ENCODE data around the gene SLC26A4. TPM values are rescaled to one million over a fixed set of nuclear protein-coding genes. Genes with fewer than 3 reads are reported as not detected.

SLC26A4 gene
- total RNA-seq, 4 donors from 2014 or later = 0.65 to 2.2 (median 0.98) TPM

DNA sequence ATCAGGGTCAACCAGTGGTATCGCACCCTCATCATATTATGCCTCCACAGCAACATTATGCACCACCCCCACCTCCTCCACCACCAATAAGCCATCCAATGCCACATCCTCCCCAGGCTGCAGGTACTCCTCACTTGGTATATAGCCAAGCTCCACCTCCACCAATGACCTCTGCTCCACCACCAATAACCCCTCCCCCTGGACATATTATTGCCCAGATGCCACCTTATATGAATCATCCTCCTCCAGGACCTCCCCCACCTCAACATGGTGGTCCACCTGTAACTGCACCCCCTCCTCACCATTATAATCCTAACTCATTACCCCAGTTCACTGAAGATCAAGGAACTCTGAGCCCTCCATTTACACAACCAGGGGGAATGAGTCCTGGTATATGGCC, 98.0 kb downstream of the SLC26A4 start:
- DNase-seq (ENCODE audit: low spot score) = no peak
- TF ChIP-seq, protein P1, sequence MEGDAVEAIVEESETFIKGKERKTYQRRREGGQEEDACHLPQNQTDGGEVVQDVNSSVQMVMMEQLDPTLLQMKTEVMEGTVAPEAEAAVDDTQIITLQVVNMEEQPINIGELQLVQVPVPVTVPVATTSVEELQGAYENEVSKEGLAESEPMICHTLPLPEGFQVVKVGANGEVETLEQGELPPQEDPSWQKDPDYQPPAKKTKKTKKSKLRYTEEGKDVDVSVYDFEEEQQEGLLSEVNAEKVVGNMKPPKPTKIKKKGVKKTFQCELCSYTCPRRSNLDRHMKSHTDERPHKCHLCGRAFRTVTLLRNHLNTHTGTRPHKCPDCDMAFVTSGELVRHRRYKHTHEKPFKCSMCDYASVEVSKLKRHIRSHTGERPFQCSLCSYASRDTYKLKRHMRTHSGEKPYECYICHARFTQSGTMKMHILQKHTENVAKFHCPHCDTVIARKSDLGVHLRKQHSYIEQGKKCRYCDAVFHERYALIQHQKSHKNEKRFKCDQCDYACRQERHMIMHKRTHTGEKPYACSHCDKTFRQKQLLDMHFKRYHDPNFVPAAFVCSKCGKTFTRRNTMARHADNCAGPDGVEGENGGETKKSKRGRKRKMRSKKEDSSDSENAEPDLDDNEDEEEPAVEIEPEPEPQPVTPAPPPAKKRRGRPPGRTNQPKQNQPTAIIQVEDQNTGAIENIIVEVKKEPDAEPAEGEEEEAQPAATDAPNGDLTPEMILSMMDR (IDR thresholded peaks at IDR 0.05) = no peak
- ATAC-seq (ENCODE audit: low FRiP score) = no peak

DNA sequence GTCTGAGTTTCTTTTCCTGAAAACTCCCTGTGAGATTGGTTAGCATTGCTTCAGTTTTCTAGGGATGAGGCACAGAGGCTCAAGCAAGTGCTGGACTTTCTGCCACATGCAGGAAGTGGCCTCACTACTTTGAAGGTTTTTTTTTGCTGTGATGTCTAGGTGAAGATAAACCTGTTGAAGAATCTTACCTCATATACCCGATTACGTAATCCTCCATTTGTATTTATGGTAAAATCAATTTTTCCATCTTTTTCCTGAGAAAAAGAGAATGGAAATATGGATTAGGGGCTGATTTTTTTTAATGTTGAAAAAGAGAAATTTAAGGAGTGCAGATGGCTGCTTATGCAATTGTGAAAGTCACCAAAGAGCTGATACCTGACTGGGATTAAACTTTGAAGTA, 106.8 kb downstream of the SLC26A4 start:
- no peak for DNase-seq (ENCODE audit: low spot score)
- TF ChIP-seq, protein P1 (IDR thresholded peaks at IDR 0.05) = no peak
- ATAC-seq (ENCODE audit: low FRiP score) = no peak

Small RNA genes within 50 kb of the gene (small RNA-seq; reads per million reads assigned to genes)
- not detected for gene BANF1P5

Other genes with a start within 250 kb of the SLC26A4 start
- gene GPR22, start 190.8 kb upstream of the SLC26A4 start, total RNA-seq = not detected
- gene COG5, start 96.9 kb upstream of the SLC26A4 start, total RNA-seq = 10 to 100 TPM; 34.8 to 74.1 (median 41.2) TPM
- gene DUS4L, start 96.9 kb upstream of the SLC26A4 start, total RNA-seq = 1 to 10 TPM; 3.5 to 9.0 (median 4.8) TPM
- 100 to 1,000 TPM in 3 of 4 donors, 10 to 100 TPM in 1; 95.8 to 154 (median 121) TPM for gene BCAP29, start 80.6 kb upstream of the SLC26A4 start, total RNA-seq
- 10 to 100 TPM; 24.8 to 36.9 (median 30.0) TPM for gene CBLL1, start 83.3 kb downstream of the SLC26A4 start, total RNA-seq
- gene SLC26A3, start 142.4 kb downstream of the SLC26A4 start, total RNA-seq = 1 to 10 TPM in 1 of 4 donors, not detected in 3; 1.0 TPM
- 100 to 1,000 TPM in 1 of 4 donors, 10 to 100 TPM in 3; 46.0 to 112 (median 59.2) TPM for gene DLD, start 230.4 kb downstream of the SLC26A4 start, total RNA-seq

All from omental fat pad (tissue), 4 donors.